Stimulated activated CD4-positive, alpha-beta T cell treated with anti-CD3 and anti-CD28 coated beads, Interleukin-1b, Interleukin-23, amount 100 ng/mL, for 24 hours (primary cell): ENCODE measurements around the gene UBR3.
"Not testable (repeated sequence)": the region's sequence is repeated elsewhere in the genome, so short reads cannot be mapped to it uniquely, and the experiment has no call there.

Experiments
- DNase-seq, 4 experiments: peaks; one replicate each; pipeline ENCODE4 v3.0.0-alpha.2; 2020; ENCODE audit warnings: low read depth in 4 of 4, low spot score in 1 of 4

Gene UBR3, protein sequence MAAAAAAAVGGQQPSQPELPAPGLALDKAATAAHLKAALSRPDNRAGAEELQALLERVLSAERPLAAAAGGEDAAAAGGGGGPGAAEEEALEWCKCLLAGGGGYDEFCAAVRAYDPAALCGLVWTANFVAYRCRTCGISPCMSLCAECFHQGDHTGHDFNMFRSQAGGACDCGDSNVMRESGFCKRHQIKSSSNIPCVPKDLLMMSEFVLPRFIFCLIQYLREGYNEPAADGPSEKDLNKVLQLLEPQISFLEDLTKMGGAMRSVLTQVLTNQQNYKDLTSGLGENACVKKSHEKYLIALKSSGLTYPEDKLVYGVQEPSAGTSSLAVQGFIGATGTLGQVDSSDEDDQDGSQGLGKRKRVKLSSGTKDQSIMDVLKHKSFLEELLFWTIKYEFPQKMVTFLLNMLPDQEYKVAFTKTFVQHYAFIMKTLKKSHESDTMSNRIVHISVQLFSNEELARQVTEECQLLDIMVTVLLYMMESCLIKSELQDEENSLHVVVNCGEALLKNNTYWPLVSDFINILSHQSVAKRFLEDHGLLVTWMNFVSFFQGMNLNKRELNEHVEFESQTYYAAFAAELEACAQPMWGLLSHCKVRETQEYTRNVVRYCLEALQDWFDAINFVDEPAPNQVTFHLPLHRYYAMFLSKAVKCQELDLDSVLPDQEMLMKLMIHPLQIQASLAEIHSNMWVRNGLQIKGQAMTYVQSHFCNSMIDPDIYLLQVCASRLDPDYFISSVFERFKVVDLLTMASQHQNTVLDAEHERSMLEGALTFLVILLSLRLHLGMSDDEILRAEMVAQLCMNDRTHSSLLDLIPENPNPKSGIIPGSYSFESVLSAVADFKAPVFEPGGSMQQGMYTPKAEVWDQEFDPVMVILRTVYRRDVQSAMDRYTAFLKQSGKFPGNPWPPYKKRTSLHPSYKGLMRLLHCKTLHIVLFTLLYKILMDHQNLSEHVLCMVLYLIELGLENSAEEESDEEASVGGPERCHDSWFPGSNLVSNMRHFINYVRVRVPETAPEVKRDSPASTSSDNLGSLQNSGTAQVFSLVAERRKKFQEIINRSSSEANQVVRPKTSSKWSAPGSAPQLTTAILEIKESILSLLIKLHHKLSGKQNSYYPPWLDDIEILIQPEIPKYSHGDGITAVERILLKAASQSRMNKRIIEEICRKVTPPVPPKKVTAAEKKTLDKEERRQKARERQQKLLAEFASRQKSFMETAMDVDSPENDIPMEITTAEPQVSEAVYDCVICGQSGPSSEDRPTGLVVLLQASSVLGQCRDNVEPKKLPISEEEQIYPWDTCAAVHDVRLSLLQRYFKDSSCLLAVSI (N-terminal part only)

DNA sequence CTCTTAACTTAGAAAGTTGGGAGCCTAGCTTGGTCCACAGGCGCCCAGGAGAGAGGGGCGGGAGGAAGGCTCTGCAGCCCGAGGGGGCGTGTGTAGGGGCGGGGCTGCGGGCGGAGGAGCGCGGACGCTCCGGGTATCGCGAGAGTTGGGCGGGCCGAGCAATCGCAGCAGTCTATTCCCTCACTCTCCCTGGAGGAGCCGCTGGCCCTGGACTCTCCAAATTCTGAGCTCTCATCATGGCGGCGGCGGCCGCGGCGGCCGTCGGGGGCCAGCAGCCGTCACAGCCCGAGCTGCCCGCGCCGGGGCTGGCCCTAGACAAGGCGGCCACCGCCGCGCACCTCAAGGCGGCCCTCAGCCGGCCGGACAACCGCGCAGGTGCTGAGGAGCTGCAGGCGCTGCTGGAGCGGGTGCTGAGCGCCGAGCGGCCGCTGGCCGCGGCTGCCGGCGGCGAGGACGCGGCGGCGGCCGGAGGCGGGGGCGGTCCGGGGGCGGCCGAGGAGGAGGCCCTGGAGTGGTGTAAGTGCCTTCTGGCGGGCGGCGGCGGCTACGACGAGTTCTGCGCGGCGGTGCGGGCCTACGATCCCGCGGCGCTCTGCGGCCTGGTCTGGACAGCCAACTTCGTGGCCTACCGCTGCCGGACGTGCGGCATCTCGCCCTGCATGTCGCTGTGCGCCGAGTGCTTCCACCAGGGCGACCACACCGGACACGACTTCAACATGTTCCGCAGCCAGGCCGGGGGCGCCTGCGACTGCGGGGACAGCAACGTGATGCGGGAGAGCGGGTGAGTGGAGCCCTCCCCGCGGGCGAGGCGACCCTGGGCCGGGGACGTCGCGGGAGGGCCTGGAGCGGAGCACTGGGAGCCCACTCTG is at the start of gene UBR3:
Gene UBR3, plus strand, starts transcription at position 183 of the 869 bp plus-strand sequence. Its CDS starts 54 bp downstream, at position 237.
- DNase-seq, result peak; percentile 70 to 91 (median 82)

DNA sequence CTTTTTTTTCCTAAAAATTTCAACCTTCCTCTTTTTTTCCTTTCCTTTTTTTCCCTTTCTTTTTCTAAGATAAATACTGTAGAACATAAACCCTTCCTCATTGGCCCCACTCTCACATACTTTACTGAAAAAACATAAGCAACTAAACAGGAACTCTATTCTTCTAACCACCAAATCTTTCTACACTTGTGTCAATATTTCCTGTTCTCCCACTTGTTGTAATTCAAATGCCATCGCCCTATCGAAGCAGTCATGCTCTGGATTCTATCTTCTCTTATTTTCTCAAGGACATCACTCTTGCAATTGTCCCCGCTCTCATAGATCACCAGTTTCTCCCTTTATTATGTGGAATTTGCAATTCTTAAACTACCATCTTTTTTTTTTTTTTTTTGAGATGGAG is 48.8 kb upstream of the UBR3 start:
- DNase-seq, result no peak

DNA sequence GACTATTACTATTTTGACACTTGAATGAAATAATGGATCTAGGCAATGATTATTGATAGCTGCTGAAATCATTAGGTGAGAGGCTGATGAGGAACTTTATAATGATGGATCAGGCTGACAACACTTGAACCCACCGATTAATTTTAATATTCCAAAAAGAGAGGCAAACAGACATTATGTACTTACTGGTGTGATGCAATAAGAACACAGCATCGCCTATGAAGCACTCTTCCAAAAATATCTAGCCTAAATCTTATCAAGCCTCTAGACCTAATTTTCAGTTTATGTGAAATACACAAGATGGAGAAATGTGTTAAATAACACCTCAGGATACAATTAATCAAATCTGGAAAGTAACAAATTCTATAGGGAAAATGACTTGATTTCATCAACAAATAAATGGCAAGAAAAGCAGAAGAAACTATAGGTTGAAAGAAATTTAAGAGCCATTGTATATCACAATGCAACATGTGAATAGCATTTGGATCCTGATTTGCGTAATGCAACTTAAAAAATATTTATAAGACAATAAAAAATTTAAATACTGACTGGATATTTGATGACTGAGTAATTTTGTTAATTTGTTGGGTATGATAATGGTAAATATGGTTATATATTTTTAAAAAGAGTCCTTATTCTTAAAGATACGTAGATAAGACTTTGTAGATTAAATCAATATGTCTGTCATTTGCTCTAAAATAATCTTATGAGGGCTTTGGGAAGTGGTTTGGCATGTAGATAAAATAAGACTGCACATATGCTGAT is 45.8 kb upstream of the UBR3 start:
- no peak for DNase-seq

DNA sequence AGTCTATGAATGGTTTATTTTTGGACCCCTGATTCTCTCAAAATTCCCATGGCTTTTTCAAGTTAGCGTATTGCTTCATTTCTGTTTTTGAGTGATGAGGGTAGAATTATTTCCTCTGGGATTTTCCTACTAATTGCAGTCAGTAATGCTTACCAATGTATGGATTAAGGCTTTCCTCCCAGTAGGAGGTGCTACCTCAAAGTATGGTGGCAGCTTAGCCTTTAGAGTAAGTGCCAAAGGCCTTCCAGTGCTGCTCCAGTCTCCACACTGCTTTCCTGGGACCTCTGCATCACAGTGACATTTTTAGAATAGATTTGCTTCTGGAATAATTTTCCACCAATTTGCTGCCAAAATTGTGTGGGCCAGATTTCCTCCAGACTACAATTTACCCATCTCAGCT is 44.7 kb upstream of the UBR3 start:
- DNase-seq, result no peak

DNA sequence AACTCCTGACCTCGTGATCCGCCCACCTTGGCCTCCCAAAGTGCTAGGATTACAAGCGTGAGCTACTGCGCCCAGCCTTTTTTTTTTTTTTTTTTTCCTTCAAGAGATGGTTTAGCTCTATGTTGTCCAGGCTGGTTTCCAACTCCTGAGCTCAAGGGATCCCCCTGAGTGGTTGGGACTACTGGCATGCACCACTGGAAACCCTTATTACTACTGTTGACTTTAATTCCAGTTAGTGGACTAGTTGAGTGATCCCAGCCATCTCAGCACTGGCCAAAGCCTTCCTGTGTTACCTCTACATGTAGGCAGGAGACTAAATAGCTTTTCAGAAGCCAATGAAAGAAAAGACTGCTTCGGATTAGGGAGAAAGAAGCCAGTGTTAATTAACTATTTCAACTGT is 36.7 kb upstream of the UBR3 start:
- no peak for DNase-seq

DNA sequence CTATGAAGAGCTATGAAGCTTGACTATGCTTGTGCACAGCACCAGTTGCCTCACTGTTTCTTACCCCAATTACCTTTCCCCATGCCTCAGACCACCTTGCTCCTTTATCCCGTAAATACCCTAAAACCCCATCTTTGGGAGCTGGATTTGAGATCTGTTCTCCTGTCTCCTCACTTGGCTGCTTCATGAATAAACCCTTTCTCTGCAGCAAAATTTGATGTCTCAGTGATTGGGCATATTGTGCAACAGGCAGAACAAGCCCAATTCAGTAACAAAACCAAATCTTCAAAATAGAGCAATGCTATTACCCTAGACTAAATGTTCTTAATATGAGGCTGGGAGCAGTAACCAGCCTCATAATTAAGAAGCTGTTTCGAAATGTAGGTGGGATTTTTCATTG is 32.1 kb upstream of the UBR3 start:
- DNase-seq, result no peak

DNA sequence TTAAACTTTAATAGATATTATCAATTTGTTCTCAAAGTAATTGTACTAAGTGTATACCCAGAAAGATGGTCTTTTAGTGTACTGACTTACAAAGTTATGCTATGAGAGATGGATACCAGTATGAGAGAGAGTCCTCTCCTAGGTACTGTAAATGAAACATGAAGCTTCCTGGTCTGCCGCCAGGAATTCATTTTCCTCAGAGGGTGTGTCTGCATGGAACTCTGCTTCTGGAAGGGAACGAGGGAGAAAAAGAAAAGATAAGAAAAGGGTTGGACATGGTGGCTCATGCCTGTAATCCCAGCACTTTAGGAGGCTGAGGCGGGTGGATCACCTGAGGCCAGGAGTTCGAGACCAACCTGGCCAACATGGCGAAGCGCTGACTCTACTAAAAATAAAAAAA is 30.8 kb upstream of the UBR3 start:
- no peak for DNase-seq

DNA sequence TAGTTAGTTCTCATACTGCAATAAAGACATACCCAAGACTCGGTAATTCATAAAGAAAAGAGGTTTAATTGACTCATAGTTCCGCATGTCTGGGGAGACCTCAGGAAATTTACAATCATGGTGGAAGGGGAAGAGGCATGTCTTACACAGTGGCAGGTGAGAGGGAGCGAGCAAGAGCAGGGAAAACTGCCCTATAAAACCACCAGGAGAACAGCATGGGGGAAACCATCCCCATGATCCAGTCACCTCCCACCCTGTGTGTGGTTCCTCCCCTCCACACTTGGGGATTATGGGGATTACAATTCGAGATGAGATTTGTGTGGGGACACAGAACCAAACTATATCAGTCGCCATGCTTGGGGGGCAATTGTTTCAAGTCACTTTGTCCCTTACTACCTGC is 29.7 kb upstream of the UBR3 start:
- DNase-seq, result no peak

DNA sequence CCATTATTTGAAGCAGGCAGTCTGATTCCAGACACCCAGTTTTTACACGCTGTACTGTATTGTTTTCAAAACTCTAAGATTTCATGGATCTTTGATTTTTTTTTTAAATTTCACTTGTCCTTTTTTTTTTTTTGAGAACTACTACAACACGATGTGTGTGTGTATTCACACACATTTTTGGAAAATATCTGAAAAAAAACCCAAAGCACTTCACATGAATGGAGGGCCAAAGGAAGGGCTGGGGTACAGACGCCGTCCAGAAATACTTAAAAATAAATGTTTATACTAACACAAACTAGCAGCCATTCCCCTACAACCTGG is 28.9 kb upstream of the UBR3 start:
- no peak for DNase-seq

DNA sequence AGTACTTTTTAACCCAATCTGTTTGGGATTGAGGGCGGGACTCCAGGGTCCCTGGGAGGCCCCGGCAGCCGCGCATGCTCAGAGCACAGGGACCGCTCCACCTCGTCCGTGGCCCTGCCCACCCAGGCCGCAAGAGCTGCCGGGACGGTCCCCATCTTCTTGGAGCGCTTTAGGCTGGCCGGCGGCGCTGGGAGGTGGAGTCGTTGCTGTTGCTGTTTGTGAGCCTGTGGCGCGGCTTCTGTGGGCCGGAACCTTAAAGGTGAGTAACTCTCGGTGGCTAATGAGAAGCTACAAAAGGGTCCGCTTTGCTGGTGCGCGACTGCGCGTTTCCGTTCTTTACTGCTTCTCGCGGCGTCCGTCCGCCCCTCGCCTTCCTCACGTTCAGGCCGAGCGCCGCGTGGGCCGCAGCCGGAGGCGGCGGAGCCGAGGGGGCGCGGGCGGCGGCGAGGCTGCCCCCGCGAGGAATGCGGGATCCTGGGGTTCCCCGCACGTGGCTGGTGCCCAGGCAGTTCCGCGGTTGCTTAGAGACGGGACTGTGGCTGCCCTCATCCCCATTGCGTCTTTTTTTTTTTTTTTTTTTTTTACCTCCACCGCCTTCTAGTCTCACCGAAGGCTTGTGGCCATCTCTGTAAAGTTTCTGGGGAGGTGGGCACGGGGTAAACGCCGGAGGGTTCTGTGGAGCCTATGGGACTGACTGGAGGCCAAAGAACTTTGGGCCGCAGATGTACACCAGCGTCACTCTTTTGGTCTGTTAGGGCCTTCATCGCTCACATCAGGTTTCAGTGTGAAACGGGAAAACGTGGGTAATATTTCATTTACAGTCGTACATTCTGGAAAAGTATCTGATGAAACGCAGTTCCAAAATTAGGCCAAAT is 28.3 kb upstream of the UBR3 start, which contains the start of gene SSB:
Gene SSB, plus strand, starts transcription at position 154 of the 875 bp plus-strand sequence. CDS start 2,090 bp downstream, outside the sequence.
- DNase-seq, result peak; percentile 90 to 96 (median 93)

DNA sequence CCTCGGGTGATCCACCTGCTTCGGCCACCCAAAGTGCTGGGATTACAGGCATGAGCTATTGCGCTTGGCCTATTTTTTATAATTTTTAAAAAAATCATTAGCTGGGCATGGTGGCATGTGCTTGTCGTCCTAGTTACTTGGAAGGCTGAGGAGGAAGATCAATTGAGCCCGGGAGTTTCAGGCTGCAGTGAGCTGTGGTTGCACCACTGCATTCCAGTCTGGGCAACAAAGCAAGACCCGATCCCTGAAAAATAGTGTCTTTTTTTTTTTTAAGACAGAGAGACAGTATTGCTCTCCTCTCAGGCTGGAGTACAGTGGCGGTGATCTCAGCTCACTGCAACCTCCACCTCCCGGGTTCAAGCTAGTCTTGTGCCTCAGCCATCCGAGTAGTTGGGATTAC is 23.8 kb upstream of the UBR3 start:
- DNase-seq, result no peak

DNA sequence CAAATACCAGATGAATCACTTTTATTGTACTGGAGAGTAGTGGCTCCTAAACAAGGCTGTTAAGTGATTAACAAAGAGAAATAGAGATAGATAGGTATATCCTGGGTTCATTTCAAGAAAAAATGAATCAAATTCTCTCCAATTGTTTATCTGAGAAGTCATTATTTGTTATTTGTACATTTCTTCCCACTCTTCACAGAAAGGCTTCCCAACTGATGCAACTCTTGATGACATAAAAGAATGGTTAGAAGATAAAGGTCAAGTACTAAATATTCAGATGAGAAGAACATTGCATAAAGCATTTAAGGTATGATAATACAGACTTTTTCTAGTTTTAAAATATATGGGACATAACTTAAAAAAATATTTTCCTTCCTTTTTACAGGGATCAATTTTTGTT is 20.7 kb upstream of the UBR3 start:
- DNase-seq, result no peak

DNA sequence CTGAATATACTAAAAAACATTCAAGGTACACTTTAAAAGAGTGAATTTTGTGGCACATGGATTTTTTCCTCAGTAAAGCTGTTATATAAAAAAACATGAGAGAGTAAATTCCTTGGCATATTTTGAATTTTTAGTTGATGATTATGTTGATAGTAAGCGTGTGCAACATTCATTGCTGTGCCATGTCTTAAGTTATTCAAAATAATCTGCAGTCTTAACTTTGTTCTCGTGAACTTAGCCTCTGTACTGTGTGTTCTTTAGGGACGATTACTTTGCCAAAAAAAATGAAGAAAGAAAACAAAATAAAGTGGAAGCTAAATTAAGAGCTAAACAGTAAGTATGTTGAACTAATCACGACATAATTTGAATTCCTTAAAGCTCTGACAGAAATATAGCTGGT is 19.0 kb upstream of the UBR3 start:
- no peak for DNase-seq

DNA sequence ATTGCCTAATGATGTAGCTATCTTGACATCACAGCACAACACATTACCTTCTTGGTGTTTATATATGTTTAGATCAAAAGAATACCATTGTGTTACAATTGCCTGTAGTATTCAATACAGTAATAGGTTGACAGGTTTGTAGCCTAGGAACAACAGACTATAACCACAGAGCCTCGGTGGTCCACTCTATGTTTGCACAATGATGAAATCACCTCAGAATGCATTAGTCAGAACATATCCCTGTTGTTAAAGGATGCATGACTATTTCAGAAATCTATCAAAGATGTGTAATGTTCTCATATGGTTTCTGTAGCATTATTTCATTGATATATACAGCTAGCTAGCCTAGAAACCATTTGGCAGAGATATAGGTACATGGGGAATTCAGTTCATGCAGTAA is 11.4 kb upstream of the UBR3 start:
- DNase-seq, result no peak

DNA sequence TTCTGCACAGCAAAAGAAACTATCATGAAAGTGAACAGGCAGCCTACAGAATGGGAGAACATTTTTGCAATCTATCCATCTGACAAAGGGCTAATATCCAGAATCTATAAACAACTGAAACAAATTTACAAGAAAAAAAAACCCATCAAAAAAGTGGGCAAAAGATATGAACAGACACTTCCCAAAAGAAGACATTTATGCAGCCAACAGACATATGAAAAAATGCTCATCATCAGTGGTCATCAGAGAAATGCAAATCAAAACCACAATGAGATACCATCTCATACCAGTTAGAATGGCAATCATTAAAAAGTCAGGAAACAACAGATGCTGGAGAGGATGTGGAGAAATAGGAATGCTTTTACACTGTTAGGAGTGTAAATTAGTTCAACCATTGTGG is 10.3 kb upstream of the UBR3 start:
- not testable (repeated sequence) for DNase-seq

DNA sequence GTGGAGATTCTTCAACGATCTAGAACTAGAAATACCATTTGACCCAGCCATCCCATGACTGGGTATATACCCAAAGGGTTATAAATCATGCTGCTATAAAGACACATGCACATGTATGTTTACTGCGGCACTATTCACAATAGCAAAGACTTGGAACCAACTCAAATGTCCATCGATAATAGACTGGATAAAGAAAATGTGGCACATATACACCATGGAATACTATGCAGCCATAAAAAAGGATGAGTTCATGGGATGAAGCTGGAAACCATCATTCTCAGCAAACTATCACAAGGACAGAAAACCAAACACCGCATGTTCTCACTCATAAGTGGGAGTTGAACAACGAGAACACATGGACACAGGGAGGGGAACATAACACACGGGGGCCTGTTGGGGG is 9.9 kb upstream of the UBR3 start:
- DNase-seq, result not testable (repeated sequence)

DNA sequence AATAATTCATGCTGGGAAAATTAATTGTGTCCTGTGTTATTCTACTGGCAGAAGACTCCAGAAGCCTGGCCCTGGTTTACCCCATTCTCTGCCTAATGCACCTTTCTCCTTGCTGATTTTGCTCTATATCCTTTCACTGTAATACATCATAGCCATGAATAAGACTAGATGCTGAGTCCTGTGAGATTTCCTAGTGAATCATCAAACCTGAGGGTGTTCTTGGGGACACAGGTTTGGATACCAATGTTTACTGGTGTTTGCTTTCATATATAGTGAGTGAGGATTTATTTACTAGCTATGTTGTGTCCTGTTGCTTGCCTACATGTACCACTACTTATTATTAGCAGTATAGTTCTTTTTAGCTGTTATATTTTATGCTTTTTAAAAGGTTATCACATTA is 9.0 kb upstream of the UBR3 start:
- DNase-seq, result no peak

DNA sequence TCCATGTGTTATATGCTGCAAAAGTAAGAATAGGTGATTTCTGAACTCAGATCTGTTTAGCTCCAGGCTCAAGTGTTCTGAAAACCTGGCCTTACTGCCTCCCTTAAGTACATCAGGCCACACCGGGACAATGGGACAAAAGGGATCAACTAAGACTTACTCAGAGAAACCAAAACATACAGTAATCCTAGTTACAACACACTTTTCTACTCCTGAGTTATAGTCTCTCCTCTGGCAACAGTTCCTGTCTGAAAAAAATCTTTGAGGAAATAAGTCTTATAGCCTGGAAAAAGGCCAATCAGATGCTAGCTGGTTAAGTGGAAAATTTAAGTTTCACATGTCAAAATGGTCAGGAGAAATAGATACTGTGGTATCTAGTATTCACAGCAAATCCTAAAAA is 8.1 kb upstream of the UBR3 start:
- DNase-seq, result no peak

DNA sequence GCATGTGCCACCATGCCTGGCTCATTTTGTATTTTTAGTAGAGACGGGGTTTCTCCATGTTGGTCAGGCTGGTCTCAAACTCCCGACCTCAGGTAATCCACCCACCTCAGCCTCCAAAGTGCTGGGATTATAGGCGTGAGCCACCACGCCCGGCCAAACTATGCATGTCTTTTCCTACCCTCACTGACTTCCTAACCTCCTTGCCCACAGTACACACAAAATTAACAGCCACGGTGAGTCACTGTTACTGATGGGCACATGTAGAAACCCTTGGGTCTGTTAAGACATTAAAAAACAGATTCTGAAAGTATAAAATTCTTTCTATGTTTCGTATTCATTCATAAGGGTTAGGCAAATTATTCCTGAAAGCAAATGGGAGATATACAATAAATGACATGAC is 7.2 kb upstream of the UBR3 start:
- DNase-seq, result not testable (repeated sequence)
